ENCODE data around the gene CAMK2D. TPM values are rescaled to one million over a fixed set of nuclear protein-coding genes. Genes with fewer than 3 reads are reported as not detected.

Gene CAMK2D
- total RNA-seq, 1 experiment from 2014 or later = 22.1 TPM

DNA sequence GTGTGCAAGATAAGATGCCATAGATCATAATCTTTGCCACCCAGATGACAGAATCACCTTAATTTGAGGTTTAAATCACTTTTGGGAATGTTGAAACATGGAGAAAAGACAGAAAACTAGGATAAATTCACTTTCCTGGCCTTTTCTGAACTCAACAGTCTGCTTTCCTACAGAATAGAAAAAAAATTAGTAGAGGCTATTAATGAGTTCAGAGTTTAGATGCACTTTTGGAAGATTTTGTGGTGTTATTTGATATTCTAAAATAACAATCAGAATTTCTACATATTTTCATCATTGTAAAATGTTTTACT, 195.9 kb downstream of the CAMK2D start:
- H3K36me3 Mint-ChIP-seq (ENCODE audit: insufficient read depth, unreplicated experiment) = no peaks in the 10 kb centered on the region
- H3K27me3 Mint-ChIP-seq (ENCODE audit: unreplicated experiment) = no peaks in the 10 kb centered on the region
- TF ChIP-seq, protein P1, sequence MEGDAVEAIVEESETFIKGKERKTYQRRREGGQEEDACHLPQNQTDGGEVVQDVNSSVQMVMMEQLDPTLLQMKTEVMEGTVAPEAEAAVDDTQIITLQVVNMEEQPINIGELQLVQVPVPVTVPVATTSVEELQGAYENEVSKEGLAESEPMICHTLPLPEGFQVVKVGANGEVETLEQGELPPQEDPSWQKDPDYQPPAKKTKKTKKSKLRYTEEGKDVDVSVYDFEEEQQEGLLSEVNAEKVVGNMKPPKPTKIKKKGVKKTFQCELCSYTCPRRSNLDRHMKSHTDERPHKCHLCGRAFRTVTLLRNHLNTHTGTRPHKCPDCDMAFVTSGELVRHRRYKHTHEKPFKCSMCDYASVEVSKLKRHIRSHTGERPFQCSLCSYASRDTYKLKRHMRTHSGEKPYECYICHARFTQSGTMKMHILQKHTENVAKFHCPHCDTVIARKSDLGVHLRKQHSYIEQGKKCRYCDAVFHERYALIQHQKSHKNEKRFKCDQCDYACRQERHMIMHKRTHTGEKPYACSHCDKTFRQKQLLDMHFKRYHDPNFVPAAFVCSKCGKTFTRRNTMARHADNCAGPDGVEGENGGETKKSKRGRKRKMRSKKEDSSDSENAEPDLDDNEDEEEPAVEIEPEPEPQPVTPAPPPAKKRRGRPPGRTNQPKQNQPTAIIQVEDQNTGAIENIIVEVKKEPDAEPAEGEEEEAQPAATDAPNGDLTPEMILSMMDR (IDR thresholded peaks at IDR 0.05; ENCODE audit: unreplicated experiment) = no peak
- H3K4me1 Mint-ChIP-seq (ENCODE audit: low read depth, unreplicated experiment) = peaks cover 5% of the 10 kb centered on the region
- BruUV-seq (replicated peaks) = no TSS peak
- H3K9me3 Mint-ChIP-seq (ENCODE audit: low read depth, unreplicated experiment) = no peaks in the 10 kb centered on the region
- intact Hi-C loops (cut with micrococcal nuclease; ENCODE audit: unreplicated experiment) = no loop called here
- CTCF ChIA-PET = no interaction called here
- DNase-seq = no peak
- no peak overlapping the region for H3K4me3 Mint-ChIP-seq (ENCODE audit: low read depth, unreplicated experiment)
- no peak overlapping the region for H3K27ac Mint-ChIP-seq (ENCODE audit: unreplicated experiment)

DNA sequence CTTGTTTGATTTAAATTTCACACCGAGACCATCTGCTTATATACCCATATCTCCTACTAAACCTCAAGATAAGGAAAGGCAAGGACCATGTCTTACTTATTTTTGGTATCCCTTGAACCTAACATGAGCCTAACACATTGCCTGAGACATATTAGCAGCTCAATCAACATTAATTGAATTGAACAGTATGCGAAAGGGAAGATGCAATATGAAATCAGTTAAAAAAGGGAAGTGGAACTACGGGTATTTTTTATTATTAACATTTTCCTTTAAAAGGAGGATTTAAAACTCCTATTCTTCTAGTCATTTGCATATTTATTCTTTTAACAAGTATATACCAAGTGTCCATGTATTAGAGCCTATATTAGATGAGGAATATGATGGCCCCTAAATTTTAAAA, 197.0 kb downstream of the CAMK2D start:
- no peaks in the 10 kb centered on the region for H3K36me3 Mint-ChIP-seq (ENCODE audit: insufficient read depth, unreplicated experiment)
- CTCF ChIA-PET = no interaction called here
- TF ChIP-seq, protein P1 (IDR thresholded peaks at IDR 0.05; ENCODE audit: unreplicated experiment) = no peak
- peaks cover 8% of the 10 kb centered on the region for H3K4me1 Mint-ChIP-seq (ENCODE audit: low read depth, unreplicated experiment)
- no peak for DNase-seq
- no peaks in the 10 kb centered on the region for H3K27me3 Mint-ChIP-seq (ENCODE audit: unreplicated experiment)
- BruUV-seq (replicated peaks) = no TSS peak
- no peak overlapping the region for H3K27ac Mint-ChIP-seq (ENCODE audit: unreplicated experiment)
- H3K4me3 Mint-ChIP-seq (ENCODE audit: low read depth, unreplicated experiment) = no peak overlapping the region
- intact Hi-C loops (cut with micrococcal nuclease; ENCODE audit: unreplicated experiment) = no loop called here
- no peaks in the 10 kb centered on the region for H3K9me3 Mint-ChIP-seq (ENCODE audit: low read depth, unreplicated experiment)

DNA sequence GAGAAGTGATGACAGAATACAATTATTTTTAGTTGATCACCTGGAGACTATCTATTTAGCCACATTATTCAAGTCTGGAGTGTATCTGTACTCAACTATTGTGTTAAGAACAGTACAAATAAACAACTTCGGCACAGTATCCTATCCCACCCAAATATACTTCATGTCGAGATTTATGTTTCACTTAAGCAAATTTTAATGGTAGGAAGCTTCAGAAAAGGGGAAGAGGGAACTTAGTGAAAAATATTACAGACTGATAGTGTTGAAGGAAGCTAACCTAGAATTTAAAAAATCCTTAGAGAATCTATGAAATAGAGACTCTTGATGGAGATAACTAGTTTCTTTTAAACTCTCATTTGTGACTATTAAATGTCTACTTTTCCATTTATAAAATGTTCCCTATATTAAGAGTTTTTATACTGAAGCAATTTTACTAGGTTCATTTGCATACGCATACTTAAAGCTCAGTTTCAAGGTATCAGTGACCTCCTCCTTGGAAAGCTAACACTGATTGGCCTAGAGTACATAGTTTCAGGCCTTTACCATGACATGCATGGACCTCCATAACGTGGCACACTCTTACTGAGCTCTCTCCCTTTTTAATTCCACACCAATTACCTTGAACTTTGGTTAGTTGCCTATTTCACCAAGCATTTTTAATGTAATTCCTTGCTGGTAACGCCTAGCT, 197.7 kb downstream of the CAMK2D start:
- H3K9me3 Mint-ChIP-seq (ENCODE audit: low read depth, unreplicated experiment) = no peaks in the 10 kb centered on the region
- CTCF ChIA-PET = no interaction called here

DNA sequence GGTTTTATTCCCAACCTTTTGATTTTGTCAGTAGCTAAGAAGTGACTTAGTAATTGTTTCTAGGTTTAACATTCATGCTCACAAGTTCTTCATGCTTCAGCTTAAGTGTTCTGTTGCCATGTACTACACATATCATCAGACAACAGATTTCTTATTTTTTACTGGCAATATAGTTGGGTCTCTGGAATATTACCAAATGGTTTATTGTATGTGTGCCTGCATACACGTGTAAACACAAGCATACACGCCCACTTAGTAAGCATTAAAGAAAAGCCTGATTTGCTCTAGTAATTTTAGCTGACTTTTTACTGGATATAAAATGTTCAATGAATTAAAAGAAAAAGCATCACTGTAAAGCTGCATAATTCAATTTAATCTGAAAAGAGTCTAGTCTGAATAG, 199.8 kb downstream of the CAMK2D start:
- BruUV-seq (replicated peaks) = no TSS peak
- CTCF ChIA-PET = no interaction called here

More for the DNA sequence above, 197.7 kb downstream of the CAMK2D start:
- DNase-seq = no peak
- TF ChIP-seq, protein P1 (IDR thresholded peaks at IDR 0.05; ENCODE audit: unreplicated experiment) = no peak
- no TSS peak for BruUV-seq (replicated peaks)
- Mint-ChIP-seq H3K27ac (ENCODE audit: unreplicated experiment) (no peak overlapping the region), H3K27me3 (ENCODE audit: unreplicated experiment) (no peaks in the 10 kb centered on the region), H3K4me1 (ENCODE audit: low read depth, unreplicated experiment) (peaks cover 8% of the 10 kb centered on the region), H3K4me3 (ENCODE audit: low read depth, unreplicated experiment) (no peak overlapping the region), H3K36me3 (ENCODE audit: insufficient read depth, unreplicated experiment) (no peaks in the 10 kb centered on the region)
- intact Hi-C loops (cut with micrococcal nuclease; ENCODE audit: unreplicated experiment) = no loop called here

More for the DNA sequence above, 199.8 kb downstream of the CAMK2D start:
- DNase-seq = no peak
- H3K27me3 Mint-ChIP-seq (ENCODE audit: unreplicated experiment) = no peaks in the 10 kb centered on the region
- H3K27ac Mint-ChIP-seq (ENCODE audit: unreplicated experiment) = no peak overlapping the region
- H3K4me3 Mint-ChIP-seq (ENCODE audit: low read depth, unreplicated experiment) = no peak overlapping the region
- H3K9me3 Mint-ChIP-seq (ENCODE audit: low read depth, unreplicated experiment) = no peaks in the 10 kb centered on the region
- no peaks in the 10 kb centered on the region for H3K36me3 Mint-ChIP-seq (ENCODE audit: insufficient read depth, unreplicated experiment)
- TF ChIP-seq, protein P1 (IDR thresholded peaks at IDR 0.05; ENCODE audit: unreplicated experiment) = no peak
- intact Hi-C loops (cut with micrococcal nuclease; ENCODE audit: unreplicated experiment) = no loop called here
- H3K4me1 Mint-ChIP-seq (ENCODE audit: low read depth, unreplicated experiment) = peaks cover 18% of the 10 kb centered on the region

Data from Calu3 (cell line).